GM19238 (cell line): ENCODE results near the gene FOXK1.

ENCODE experiments used
- DNase-seq: peaks from one replicate; pipeline ENCODE4 v3.0.0; 2011; ENCODE audit warnings: low spot score; ENCODE audit not compliant: insufficient read length

FOXK1 gene

GRCh38 chr7:4816419-4817080 is 134.5 kb downstream of the FOXK1 start:
- DNase-seq, result no peak

DNA sequence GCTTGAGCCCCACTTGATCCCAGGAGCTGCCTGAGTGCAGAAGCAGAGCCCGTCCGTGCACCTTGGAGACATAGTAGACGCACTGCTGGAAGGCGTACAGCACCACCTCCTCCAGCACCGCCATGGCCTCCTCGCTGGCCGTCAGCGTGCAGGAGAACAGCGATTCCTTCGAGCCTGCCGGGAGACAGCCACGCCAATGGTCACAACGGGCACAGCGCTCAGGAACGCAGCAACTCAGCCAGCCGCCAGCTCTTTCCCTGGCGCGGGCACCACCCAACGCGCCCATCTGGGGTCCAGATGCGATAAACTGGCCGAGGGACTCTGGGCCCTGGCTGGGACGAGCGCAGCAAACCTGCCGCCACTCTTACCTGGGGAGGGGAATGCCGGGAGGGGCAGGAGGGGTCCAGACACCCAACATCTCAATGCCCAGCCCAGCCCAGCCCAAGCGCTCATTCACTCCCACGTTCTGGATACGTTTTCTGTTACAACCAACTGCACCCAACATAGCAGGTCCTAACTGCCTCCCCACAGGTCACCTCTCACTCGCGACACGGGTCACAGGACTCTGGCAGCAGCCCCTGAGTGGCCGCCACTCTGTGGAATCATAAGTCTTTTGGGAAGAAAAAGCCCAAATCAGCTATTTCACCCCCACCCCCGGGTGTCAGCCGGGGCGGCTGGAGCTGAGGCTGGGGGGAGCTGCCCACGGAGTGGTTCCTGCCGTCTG is 135.2 kb downstream of the FOXK1 start:
- no peak for DNase-seq

DNA sequence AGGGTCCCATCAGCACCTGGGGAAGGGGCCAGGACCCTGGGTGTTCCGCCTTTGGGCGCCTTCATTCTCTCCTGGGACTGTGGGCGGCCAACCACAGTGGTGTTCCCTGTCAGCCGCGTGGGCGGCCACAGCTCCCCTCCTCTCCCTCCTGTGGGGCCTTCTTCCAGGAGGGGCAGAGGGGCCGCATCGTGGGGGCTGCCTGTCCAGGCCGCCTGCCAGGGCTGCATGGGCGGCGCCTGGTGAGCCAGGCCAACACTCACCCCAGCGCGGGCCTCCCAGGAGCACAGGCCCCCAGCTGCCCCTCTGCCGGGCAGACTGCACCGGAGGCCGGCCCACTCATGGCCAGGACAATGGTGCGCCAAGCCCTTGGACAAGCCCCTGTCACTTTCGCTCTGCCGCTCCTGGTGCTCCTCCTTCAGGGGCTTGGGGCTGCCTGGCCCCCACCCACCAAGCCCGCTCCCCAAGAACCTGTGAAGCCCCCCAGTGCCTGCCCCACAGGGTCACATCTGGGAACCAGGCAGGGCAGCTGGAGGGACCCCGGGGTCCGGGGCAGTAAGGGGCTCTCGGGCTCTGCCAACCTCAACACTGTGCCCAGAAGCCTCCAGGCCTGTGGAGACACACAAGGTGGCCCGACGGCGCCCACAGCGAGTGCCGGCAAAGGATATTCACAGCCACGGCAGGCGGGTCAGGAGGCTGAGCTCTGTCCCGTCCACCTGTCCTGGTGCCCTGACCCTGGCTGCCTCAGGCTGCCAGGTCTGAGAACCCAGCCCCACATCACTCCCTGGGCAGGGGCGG is 136.1 kb downstream of the FOXK1 start:
- no peak for DNase-seq

- DNase-seq, result no peak
Observed at GRCh38 chr7:4819560-4820404, 137.7 kb downstream of the FOXK1 start.

- DNase-seq, result no peak
Observed at GRCh38 chr7:4820405-4820966, 138.4 kb downstream of the FOXK1 start.
